ENCODE data around the gene DRC3.

Gene DRC3

DNA sequence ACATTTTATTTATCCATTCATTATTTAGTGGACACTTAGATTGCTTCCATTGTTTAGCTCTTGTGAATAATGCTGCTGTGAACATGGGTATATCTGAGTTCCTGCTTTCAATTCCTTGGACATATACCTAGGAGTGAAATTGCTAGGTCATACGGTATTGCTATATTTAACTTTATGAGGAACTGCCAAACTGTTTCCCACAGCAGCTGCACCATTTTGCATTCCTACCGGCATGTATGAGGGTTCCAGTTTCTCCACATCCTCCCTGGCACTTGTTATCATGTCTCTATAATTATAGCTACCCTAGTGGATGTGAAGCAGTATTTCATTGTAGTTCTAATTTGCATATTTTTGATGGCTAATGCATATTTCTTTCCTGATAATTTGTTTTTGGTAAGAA, 91.4 kb downstream of the DRC3 start:
- no peak for DNase-seq

- DNase-seq, result no peak
These were observed 92.9 kb downstream of the DRC3 start for GRCh38 chr17:18065546-18065945.
